HG03135 (cell line): Measurements from ENCODE around the gene VAMP5.
A peak's percentile ranks its signal among the peaks of the same experiment; 100 is the strongest.

ENCODE experiments used
- ATAC-seq: cut with Tn5 transposase; IDR thresholded peaks from one replicate; pipeline ENCODE4 v1.9.1; 2021; ENCODE audit warnings: mild to moderate bottlenecking, moderate library complexity; ENCODE audit not compliant: unreplicated experiment

The VAMP5 gene

DNA sequence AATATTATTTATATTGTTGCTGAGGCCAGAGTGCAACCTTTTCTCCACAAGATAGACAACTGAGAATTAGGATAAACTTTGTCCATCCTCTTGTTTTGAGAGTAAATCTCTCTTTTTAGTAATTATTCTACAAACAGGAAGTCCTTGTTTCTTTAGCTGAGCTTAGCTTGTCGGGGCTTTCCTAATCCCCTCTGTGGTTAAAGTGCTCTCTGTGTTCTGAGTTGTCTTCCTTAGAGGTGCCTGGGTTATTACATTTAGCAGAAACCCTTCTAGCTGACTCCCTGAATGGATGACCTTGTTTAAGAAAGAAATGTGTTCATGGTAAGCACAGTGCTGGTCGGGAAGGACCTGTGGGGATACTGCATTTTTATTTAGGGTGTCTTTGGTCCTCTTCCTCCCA is 44.4 kb downstream of the VAMP5 start:
- ATAC-seq: no peak

DNA sequence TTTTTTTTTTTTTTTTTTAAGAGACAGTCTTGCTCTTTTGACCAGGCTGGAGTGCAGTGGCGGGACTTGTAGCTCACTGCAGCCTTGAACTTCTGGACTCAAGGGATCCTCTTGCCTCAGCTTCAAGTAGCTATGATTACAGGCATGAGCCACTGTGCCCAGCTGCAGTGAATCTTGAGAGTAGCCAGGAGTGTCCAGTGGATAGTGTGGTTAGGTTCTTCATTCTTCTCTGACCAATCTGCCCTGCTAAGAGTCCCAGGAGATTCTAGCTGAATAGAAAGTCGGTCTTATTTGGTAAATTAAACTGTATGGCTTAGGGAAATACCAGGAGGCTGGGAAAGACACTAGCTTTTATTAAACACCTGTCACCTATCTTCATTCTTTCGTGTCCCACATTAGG is 47.1 kb downstream of the VAMP5 start:
- no peak for ATAC-seq

DNA sequence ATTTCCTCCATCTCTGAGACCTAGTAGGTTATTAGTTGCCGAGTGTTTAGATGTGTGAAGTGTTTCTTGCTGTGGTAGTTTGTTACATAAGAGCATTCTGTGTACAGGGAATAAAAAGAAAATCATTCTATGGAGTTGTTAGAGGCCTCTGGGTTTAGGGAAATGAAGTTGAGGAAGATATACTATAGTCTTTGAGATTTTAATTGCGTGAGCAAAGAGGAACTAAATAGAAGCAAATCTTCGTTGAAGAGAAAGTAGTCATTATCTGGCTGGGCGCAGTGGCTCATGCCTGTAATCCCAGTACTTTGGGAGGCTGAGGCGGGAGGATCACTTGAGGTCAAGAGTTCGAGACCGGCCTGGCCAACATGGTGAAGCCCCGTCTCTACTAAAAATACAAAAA is 50.8 kb downstream of the VAMP5 start:
- ATAC-seq: no peak

DNA sequence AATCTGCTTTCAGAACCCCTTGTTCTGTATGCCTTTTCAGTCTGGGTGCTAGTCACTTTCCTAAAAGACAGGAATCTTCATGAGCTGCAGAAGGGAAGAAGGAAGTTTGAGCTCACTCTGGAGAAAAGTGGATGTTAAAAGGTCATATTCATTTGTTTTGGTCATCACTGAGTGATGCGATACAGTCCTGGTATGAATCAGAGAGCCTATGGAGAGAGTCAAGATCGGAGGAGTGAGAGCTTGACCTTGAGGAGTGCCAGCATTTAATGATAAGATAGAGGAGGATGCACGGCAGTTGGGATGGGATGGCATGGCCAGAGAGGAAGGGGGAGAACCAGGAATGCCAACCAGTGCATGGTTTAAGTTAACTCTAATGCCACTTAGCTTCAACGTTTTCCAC is 51.4 kb downstream of the VAMP5 start:
- ATAC-seq: no peak

DNA sequence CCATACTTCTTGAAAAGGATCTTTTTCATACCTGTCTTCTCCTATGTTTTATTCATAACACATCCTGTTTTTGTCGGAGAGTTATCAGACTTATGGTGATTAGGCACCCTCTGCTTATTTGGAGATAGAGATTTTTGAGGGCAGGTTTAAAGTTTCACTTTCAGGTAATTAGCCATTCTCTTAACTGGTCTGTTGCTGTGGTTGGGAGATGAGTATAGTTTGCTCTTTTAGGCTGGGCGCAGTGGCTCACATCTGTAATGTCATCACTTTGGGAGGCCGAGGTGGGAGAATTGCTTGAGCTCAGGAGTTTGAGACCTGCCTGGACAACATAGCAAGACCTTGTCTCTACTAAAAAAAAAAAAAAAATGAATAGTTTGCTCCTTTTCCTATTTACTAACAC is 58.5 kb downstream of the VAMP5 start:
- peak; percentile 71 for ATAC-seq
